Mucosa of descending colon (tissue), 3 donors: ENCODE results near the gene TMEM108. TPM values are rescaled to one million over a fixed set of nuclear protein-coding genes. Genes with fewer than 3 reads are reported as not detected.

ENCODE experiments used
- ATAC-seq: fragments of 200-7000 bp; cut with Tn5 transposase; one replicate; pipeline ENCODE4 v1.9.1; 2020; ENCODE audit warnings: mild to moderate bottlenecking, moderate library complexity
- DNase-seq, 3 donors: peaks; one replicate each; pipeline ENCODE4 v3.0.0-alpha.2; 2020
- H3K36me3 ChIP-seq: fragments of 200-600 bp; one replicate; pipeline ENCODE4 v1.8.0; 2021; ENCODE audit warnings: low read depth, mild to moderate bottlenecking
- H3K4me1 ChIP-seq: fragments of 200-600 bp; one replicate; pipeline ENCODE4 v1.8.0; 2021; ENCODE audit warnings: low read depth, mild to moderate bottlenecking
- H3K4me3 ChIP-seq: fragments of 200-600 bp; one replicate; pipeline ENCODE4 v1.8.0; 2021; ENCODE audit warnings: mild to moderate bottlenecking
- H3K9me3 ChIP-seq: fragments of 200-600 bp; one replicate; pipeline ENCODE4 v1.8.0; 2021; ENCODE audit warnings: mild to moderate bottlenecking
- CTCF ChIP-seq: fragments of 200-600 bp; IDR thresholded peaks from one replicate; pipeline ENCODE4 v1.8.0; 2022; ENCODE audit warnings: antibody characterized with exemption, mild to moderate bottlenecking
- intact Hi-C, 2 donors: fragments of 100-400 bp; cut with DNase I in 1 of 2; cut with micrococcal nuclease in 1 of 2; formaldehyde crosslinking; loops; one replicate each; pipeline versions ENCODE4 v1.11.0 to v1.11.1; 2022; cut with DNase I, micrococcal nuclease
- total RNA-seq, 3 donors: library from RNA; stranded (reverse); fragmentation: NEBNext Ultra II Directional in 2 of 3; extraction: Animal tissue kit (Norgen Biotek cat#: 25700) in 2 of 3; gene quantifications; one replicate each; pipeline versions ENCODE4 v1.2.1 to v1.2.4, GENCODE V29; 2021 to 2023
- donor health status: DM: no; HTN: no; CAD: no; lungs with moderate emphysema.
- donor health status: DM: no; HTN: no; CAD: no.
- donor health status: DM: no; HTN: yes; CAD: no.

TMEM108 gene
- total RNA-seq, 3 donors from 2014 or later: 0.72 to 3.4 (median 1.1) TPM

GRCh38 chr3:133123636-133124035, 85.4 kb downstream of the TMEM108 start:
- intact Hi-C loops: no loop called here
- Histone ChIP-seq H3K4me1 (no peaks in the 10 kb centered on the region), H3K9me3 (no peaks in the 10 kb centered on the region), H3K36me3 (no peaks in the 10 kb centered on the region), H3K4me3 (no peak overlapping the region)
- ATAC-seq (no peak), DNase-seq (no peak)
- no peak for TF ChIP-seq CTCF

- DNase-seq: no peak
- Histone ChIP-seq H3K9me3 (no peaks in the 10 kb centered on the region), H3K4me1 (no peaks in the 10 kb centered on the region), H3K4me3 (no peak overlapping the region), H3K36me3 (no peaks in the 10 kb centered on the region)
- intact Hi-C loops: no loop called here
- TF ChIP-seq CTCF: no peak
- no peak for ATAC-seq
These were observed 86.3 kb downstream of the TMEM108 start for GRCh38 chr3:133124511-133124910.

GRCh38 chr3:133125171-133125570, 87.0 kb downstream of the TMEM108 start:
- Histone ChIP-seq H3K4me1 (no peaks in the 10 kb centered on the region), H3K4me3 (no peak overlapping the region), H3K9me3 (no peaks in the 10 kb centered on the region), H3K36me3 (no peaks in the 10 kb centered on the region)
- ATAC-seq: no peak
- DNase-seq: no peak
- intact Hi-C loops: no loop called here
- no peak for TF ChIP-seq CTCF

- no peak for ATAC-seq
- Histone ChIP-seq H3K4me1 (no peaks in the 10 kb centered on the region), H3K9me3 (no peaks in the 10 kb centered on the region), H3K36me3 (no peaks in the 10 kb centered on the region), H3K4me3 (no peak overlapping the region)
- intact Hi-C loops: no loop called here
- TF ChIP-seq CTCF: no peak
- DNase-seq: no peak
These were observed 87.6 kb downstream of the TMEM108 start for GRCh38 chr3:133125802-133126201.

GRCh38 chr3:133127381-133127780, 89.2 kb downstream of the TMEM108 start:
- DNase-seq (no peak), ATAC-seq (no peak)
- no peak for TF ChIP-seq CTCF

GRCh38 chr3:133130168-133130567, 92.0 kb downstream of the TMEM108 start:
- no peaks in the 10 kb centered on the region for H3K9me3 ChIP-seq
- no peak for ATAC-seq
- intact Hi-C loops: no loop called here

More at GRCh38 chr3:133127381-133127780, 89.2 kb downstream of the TMEM108 start:
- no peaks in the 10 kb centered on the region for H3K9me3 ChIP-seq
- no peaks in the 10 kb centered on the region for H3K4me1 ChIP-seq
- intact Hi-C loops: no loop called here
- no peak overlapping the region for H3K4me3 ChIP-seq
- no peaks in the 10 kb centered on the region for H3K36me3 ChIP-seq

More at GRCh38 chr3:133130168-133130567, 92.0 kb downstream of the TMEM108 start:
- no peak for TF ChIP-seq CTCF
- no peak overlapping the region for H3K4me3 ChIP-seq
- no peaks in the 10 kb centered on the region for H3K4me1 ChIP-seq
- H3K36me3 ChIP-seq: no peaks in the 10 kb centered on the region
- DNase-seq: no peak
